ENCODE data around the gene PHACTR1.

PHACTR1 gene

DNA sequence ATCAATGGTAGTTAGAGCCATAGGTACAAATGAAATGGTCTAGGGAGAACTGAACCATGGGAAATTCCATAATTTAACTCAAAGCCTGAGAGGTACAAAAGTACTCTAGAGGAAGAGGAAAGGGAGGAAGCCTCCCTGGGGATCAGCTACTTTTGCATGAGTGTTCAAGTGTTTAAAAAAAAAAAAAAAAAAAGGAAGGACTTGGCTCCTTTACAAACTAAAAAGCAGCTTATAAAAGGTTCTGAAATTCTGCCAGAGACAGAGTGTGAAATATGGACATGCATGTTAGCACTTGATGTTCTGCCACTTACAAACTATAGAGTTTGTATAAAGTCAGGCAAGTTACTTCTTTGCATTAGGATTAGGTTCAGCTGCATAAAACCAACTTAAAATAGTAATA is 321.7 kb downstream of the PHACTR1 start:
- DNase-seq = no peak

DNA sequence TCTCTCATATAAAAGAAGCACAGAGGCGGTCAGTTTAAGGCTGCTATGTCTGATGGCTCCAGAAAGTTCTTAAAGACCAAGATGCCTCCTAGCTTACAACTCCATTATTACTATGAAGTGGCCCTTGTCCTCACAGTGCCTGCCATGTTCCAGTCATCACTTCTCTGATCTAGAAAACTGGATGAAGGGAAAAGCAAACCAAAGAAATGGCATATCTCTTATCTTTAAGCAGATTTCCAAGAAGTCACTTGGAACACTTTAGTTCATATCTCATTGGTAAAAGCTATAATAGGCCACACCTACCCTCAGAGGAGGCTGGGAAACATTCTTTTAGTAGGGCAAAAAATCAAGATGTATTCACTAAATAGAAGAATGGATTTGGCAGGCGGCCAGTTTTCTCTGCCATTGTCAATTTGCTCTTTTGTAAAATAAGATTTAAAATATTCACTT is 322.2 kb downstream of the PHACTR1 start:
- no peak for DNase-seq

DNA sequence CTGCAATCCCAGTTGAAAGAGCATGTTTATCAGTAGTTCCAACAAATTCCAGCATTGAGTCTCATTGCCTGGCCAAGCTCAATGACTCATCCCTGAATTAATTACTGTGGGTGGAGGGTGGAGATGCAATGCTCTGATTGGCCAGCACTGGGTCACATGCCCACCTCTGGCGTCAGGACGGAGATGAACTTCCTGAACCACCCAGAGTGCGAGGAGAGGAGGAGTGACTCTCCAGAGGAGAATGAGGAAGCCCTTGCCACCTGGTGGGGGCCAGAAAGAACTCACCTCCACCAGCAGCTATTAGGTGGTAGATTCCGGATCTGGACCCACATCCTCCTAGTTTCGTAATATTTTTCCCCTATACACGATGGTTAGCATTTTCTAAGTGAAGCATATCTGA is 327.8 kb downstream of the PHACTR1 start:
- DNase-seq = no peak

DNA sequence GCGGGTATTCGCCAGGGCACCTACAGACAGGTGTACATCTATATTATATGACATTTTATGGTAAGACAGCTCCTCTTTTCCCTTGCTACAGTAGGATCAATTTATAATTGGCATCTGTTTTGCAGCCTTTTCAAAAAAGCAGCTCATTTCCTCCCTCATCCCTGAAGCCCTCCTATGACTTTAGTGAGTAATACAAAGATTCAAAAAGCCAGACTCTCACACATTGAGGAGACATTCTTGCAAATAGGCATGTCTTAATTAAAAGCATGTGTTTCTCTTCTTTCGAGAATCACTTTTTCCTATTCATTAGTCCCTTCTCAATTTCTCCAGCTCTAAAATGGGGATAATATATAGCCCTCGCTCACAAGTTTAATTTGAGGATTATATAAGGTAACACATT is 328.3 kb downstream of the PHACTR1 start:
- DNase-seq = no peak

DNA sequence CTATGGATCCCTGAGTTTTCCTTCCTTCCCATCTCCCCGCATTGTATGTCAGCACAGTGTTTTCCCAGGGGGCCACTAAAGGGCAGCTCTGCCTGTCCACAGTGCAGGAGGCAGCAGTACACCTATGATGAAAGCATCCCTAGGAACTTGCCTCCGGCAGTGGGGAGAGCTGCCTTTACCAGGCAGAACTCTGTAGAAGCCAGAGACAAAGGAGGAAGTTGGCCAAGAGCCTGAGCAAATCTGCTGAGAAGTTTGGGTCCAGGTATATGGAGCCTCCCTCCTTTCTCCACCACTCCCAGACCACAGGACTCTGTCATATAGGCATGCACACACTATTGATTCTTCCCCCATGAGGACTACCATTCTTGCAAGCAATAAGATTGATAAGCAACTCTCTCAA is 329.1 kb downstream of the PHACTR1 start:
- no peak for DNase-seq

- no peak for DNase-seq
Observed at GRCh38 chr6:13046084-13046483, 329.5 kb downstream of the PHACTR1 start.

DNA sequence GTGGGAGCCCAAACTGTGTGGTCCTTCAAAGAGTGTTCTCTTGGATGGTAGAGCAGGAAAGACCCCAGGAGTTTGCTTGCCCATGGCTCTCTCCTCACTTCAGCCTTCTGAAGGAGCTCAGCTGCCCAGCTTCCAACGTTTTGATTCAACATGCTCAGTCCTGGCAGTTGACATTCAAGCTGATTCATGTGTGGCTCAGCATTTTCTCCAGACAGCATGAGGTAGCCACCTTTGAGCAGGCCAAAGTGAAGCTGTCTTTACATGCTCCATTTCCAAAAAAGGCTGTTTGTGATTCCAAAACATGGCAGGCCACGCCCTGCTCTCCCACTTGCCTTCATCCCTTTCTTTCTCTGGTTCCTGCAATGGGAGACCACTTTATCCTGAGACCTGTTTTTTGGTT is 331.5 kb downstream of the PHACTR1 start:
- no peak for DNase-seq

DNA sequence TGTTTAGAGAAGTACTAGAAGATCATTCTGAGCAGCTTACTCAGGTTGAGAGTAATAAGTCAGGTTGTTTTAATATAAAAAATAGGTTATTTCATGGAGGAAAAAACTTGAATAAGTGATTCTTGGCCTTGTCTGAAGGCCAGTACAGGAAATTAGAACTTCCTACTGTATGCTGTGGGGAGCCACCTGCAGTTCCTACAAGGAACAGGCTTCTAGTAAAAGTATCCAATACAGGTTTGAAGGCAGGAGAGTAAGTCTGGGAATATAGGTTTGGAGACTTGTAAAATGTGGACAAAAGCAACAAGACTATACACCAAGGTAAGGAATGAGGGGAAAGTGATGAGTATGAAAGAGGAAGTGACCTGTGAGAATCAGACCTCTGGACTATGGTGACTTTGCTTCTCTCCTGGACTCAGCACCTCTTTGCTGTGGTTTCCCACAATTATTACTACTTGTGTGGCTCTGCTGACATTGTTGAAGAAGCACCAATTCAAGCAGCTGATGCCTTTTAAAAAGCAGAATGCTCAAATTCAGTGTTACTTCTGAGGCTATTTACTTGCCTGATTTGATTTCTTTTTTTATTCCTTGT is 333.2 kb downstream of the PHACTR1 start:
- DNase-seq = no peak

DNA sequence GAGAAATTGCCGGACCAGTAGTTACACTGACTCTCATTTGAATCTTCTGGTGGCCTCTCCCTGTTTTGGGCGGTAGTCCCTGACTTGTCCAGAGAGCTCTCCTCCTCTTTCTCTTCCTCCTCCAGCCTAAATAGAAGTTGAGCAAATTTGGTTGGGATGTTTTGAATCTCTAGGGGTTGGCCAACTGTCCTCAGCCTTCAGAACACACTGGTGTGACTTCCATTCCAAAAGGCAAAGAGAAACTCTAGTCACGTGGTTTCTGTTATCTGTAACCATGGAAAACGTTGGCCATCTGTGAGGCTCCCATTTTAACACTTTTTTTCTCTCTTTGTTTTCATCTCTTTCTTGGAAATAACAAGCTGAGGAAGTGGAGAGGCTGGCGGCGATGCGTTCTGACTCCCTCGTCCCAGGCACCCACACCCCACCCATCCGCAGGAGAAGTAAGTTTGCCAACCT is 336.5 kb downstream of the PHACTR1 start:
- no peak for DNase-seq

- no peak for DNase-seq
Observed at GRCh38 chr6:13058051-13058450, 341.5 kb downstream of the PHACTR1 start.

DNA sequence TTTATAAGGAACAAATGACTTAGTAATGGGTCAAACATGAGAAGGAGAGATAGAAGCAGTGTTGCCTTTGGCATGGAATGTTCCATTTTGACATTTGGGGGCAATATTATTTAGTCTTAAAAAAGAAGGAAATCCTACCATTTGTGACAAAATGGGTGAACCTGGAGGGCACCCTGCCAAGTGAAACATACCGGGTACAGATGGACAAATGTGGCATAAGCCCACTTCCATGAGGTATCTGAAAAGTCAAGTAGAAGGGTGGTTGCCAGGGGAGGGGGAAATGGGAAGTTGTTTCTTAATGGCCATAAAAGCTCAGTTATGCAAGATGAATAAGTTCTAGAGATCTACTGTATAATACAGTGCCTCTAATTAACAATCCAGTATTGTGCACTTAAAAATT is 342.5 kb downstream of the PHACTR1 start:
- DNase-seq = no peak

- no peak for DNase-seq
Observed at GRCh38 chr6:13063300-13063918, 346.8 kb downstream of the PHACTR1 start.

- no peak for DNase-seq
Observed at GRCh38 chr6:13065581-13065980, 349.0 kb downstream of the PHACTR1 start.

DNA sequence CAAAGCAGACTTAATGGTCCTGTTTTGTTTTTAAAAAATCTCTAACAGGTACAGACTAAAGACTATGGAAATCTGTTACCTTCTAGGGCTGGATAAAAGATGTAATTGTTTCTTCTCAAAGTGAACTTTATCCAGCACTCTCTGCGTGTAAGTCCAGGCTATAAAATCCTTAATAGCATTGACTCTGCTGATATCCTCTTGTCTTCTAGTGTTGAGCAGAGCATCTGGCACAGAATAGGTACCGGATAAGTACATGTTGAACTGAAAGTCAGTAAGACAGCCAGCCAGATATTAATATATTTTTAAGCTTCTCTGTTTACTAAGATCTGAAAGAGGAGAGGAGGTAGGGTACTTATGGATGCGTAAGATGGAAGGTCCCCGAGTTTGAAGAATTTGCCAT is 349.5 kb downstream of the PHACTR1 start:
- no peak for DNase-seq

DNA sequence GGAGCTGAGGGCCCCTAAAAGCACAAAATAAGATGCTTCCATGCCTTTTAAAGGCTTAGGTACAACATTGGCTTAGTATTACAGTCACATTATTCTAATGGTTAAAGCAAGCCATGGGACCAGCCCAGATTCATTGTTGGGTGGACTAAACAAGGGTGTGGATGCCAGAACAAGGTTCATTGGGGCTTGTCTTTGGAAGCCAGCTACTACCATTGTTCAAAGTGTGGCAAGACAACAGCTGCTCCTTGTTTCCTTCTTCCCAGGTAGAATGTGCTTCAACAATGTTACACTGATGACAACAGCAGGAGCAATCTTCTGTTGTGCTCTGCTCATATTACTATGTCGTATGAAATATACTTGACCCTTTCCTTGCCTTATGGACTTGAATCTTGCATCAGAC is 350.3 kb downstream of the PHACTR1 start:
- no peak for DNase-seq

GRCh38 chr6:13068586-13069210 is 352.1 kb downstream of the PHACTR1 start:
- no peak for DNase-seq

DNA sequence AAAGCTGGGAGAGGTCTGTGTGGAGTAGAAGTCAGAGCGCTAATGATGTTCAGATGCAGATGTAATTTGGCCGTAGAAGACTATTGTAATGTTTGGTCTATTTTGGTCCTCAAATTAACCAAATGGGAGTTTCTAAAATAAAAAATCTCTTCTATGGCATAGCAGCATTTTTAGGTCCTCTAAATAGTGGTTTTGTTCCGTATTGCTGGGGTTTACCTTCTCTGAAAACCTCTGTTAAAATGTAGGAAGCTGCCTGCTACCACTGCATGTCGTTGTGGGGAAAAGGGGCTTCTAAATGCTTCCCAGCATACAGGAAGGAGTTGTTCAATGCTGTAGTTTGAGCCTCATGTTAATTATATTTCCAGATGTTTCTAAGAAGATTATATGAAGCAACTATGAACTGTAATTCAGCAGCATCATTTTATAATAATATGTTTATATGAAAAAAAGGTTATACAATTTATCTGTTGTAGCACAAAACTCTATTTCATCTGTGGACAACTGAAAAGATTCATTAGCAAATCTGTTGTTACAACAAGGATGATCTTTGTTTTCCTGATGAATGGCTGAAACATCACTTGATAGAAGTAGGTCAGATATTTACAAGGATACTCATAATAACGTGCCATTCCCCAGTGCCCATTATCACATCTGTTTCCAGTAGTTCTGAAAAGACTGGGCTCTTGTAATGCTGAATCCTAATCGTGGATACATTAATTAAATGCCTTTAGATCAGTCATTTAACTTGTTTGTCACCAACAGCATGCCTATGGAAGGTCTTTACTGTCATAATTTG is 355.2 kb downstream of the PHACTR1 start:
- DNase-seq = no peak

GRCh38 chr6:13072686-13073347 is 356.2 kb downstream of the PHACTR1 start:
- no peak for DNase-seq

- no peak for DNase-seq
Observed at GRCh38 chr6:13074415-13075140, 358.0 kb downstream of the PHACTR1 start.

- DNase-seq = no peak
Observed at GRCh38 chr6:13075141-13075845, 358.7 kb downstream of the PHACTR1 start.

DNA sequence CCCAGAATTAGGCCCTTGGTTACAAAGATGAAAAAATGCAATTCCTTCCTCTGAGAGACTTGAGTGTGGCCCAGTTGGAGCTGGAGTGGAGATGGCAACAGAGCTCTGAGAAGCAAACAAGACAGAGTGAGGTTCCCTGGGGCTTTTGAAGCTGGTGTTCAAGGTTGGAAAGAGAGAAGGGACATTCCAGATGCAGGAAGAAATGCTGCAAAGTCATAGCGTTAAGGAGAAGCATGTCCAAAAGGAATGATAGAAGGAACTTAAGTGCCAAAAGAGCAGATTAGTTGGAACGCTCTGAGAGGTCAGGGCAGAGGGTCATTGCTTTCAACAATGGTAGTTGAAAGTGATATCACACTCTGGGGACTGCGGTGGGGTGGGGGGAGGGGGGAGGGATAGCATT is 360.0 kb downstream of the PHACTR1 start:
- DNase-seq = no peak

- DNase-seq = no peak
Observed at GRCh38 chr6:13077117-13077516, 360.6 kb downstream of the PHACTR1 start.
